Sciatic nerve (tissue), 2 donors: ENCODE data around the gene NMUR1. TPM values are rescaled to one million over a fixed set of nuclear protein-coding genes. Genes with fewer than 3 reads are reported as not detected.
A peak's percentile ranks its signal among the peaks of the same experiment; 100 is the strongest.
"Not testable (repeated sequence)": the region's sequence is repeated elsewhere in the genome, so short reads cannot be mapped to it uniquely, and the experiment has no call there.

ENCODE experiments used
- ATAC-seq: fragments of 200-7000 bp; cut with Tn5 transposase; one replicate; pipeline ENCODE4 v1.9.1; 2020; ENCODE audit warnings: mild to moderate bottlenecking, moderate library complexity
- DNase-seq: peaks from one replicate; pipeline ENCODE4 v3.0.0-alpha.2; 2020; ENCODE audit warnings: low spot score
- intact Hi-C: fragments of 100-400 bp; cut with DNase I; formaldehyde crosslinking; loops from one replicate; pipeline ENCODE4 v1.14.2; 2022
- total RNA-seq: library from RNA; stranded (reverse); fragmentation: NEBNext Ultra II Directional; extraction: Animal tissue kit (Norgen Biotek cat#: 25700); gene quantifications from one replicate; pipeline ENCODE4 v1.2.1, GENCODE V29; 2021
- donor health status: DM: no; HTN: no; CAD: no.
- donor health status: DM: no; HTN: no; CAD: no.

Gene NMUR1
- total RNA-seq, 1 donor from 2014 or later: 1.4 TPM

GRCh38 chr2:231556496-231556895 is 26.3 kb upstream of the NMUR1 start:
- intact Hi-C loops, ATAC-seq: not testable (repeated sequence)

GRCh38 chr2:231554748-231555545 is 24.7 kb upstream of the NMUR1 start:
- intact Hi-C loops: no loop called here
- peak; percentile 84 for DNase-seq
- ATAC-seq: peak; percentile 90

More at GRCh38 chr2:231556496-231556895, 26.3 kb upstream of the NMUR1 start:
- DNase-seq: not testable (repeated sequence)

GRCh38 chr2:231554327-231554726 is 24.1 kb upstream of the NMUR1 start:
- intact Hi-C loops: no loop called here
- ATAC-seq: peak; percentile 23

DNA sequence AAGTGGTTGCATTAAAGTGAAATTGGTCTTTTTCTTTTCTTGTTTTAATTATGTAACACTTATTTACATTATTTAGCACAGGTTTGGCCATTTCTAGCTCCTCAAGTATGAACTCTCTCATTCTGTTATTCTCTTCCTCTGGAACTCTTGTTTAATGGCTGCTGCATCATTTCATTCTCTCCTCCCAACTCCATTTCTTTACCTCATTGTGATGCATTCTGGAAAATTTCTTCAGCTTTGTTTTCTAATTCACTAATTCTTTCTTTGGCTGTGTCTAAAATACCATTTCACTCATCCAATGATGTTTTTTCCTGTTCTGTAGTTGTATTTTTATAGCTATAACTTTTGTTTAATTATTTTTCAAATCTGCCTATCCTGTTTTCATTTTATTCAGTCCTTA is 22.5 kb upstream of the NMUR1 start:
- ATAC-seq (no peak), DNase-seq (no peak)
- intact Hi-C loops: no loop called here

More at GRCh38 chr2:231554327-231554726, 24.1 kb upstream of the NMUR1 start:
- DNase-seq: no peak

DNA sequence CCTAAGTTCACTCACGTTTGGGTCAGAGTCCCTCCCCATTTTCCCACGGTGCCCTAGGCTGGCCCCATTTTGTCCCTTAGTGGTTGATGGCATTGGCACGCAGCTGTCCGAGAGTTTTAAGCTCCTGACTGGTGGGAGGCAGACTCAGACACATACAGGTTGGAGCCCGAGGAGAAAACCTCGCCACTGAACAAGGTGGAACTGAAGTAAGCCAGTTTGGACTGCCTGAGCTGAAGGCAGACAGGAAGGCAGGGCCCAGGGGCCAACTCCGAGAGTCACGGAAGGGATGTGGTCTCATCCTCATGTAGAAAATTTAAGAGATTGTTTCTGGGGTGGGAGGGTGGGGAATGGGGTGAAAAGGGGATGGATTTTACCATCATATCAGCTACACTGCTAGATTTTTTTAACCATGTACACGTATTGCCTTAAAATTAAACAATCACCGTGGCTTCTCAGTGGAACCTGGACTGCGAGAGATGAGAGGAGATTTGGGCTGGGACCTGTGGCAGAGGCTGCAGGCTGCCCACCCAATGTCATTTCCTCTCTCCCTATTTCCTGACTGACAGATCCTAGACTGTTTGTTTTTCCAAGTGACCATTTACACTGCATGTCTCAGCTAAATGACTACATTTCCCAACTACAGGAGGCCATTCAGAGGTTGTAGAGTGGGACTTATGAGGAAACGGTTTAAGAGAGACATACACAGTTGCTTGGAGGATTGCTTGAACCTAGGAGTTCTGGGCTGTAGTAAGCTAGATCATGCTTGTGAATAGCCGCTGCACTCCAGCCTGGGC is 19.4 kb upstream of the NMUR1 start:
- ATAC-seq (no peak), DNase-seq (no peak)
- intact Hi-C loops: no loop called here

DNA sequence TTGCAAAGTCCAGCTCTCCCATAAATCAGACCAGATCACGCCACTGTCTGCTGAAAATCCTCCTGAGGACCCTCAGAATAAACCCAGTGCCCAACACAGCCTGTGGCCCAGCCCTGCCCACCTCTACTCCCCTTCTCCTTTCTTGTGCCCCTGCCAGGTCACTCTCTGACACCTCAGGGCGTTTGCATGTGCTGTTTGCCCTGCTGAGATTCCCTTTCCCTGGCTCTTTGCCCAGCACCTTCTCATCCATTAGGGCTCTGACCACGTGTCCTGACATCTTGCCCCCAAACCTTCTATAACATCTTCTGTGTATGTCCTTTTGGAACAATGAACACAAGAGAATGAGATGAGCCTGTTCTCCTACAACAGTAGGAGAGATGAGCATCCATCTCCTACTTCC is 18.5 kb upstream of the NMUR1 start:
- ATAC-seq: no peak
- no peak for DNase-seq
- intact Hi-C loops: no loop called here

DNA sequence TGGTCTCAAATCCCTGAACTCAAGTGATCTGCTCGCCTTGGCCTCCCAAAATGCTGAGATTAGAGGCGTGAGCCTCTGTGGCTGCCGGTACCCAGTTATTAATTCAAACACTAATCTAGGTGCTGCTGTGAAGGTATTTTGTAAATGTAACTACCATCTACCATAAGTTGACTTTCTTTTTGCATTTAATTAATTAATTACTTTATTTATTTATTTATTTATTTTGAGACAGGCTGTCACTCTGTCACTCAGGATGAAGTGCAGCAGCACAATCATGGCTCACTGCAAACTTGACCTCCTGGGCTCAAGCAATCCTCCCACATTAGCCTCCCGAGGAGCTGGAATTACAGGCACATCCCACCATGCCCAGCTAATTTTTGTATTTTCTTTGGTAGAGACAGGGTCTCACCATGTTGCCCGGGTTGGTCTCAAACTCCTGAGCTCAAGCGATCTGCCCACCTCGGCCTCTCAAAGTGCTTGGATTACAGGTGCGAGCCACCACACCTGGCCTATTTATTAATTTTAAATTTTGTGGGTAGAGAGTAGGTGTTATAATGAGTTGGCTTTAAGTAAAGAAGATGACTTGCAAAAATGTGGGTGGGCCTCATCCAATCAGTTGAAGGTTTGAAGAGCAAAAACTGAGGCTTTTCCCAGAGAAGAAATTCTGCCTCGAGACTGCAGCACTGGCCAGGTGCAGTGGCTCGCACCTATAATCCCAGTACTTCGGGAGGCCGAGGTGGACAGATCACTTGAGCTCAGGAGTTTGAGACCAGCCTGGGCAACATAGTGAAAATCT is 17.3 kb upstream of the NMUR1 start:
- intact Hi-C loops: no loop called here
- DNase-seq (no peak), ATAC-seq (no peak)

GRCh38 chr2:231546014-231546715 is 15.9 kb upstream of the NMUR1 start:
- intact Hi-C loops: no loop called here
- no peak for DNase-seq
- ATAC-seq: no peak

DNA sequence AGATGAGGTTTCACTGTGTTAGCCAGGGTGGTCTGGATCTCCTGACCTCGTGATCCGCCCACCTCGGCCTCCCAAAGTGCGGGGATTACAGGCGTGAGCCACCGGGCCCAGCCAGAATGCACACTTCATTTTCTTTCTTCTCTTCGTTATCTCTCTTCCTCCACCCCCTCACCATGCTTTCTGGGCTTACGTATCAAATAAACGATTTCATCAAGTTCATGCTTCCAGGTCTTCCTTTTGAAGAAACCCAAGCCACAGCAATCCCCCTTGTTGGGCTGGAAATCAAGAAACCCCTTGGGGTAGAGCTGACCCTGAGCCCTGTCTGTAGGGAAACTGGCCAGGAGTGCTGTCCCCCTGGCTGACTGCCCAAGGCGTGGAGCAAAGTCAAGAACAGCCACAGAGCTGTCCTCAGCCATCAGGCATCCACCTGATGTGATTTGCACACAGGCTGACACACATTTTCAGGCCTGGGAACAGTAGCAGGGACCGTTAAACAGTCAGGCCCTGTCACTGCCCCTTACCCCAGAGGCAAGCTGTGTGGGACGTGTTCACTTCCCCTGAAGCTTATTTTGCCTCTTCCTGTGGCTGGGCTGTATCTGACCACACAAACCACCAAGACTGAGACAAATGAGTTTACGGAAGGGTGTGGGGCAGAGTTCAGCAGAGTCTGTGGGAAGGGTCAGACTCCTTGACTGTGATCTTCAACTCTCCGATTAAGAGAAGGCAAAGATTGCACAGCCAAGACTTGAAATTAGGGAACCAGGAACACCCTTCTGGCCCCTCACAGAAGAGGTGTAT is 15.1 kb upstream of the NMUR1 start:
- ATAC-seq: peak; percentile 85

GRCh38 chr2:231542136-231542535 is 11.9 kb upstream of the NMUR1 start:
- intact Hi-C loops: no loop called here
- ATAC-seq (no peak), DNase-seq (no peak)

More for the DNA sequence above, 15.1 kb upstream of the NMUR1 start:
- DNase-seq: no peak
- intact Hi-C loops: no loop called here

DNA sequence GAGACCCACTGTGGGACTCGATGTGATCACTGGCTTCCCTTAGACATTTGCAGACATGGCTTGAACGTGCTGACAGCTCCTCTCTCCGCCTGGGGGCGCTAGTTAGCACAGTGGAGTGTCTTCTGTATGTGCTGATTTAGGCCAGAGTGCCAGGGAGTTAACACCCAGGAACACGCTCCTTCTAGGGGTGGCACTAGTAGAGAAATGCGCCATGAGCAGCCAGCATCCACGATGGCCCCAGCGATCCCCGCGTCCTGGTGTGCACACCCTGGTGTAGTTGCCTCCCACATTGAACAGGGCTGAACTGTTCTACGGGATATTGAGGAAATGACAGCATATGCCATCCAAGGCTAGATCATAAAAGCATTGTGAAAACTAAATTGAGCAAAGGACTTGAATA is 11.4 kb upstream of the NMUR1 start:
- ATAC-seq (no peak), DNase-seq (no peak)
- intact Hi-C loops: no loop called here

DNA sequence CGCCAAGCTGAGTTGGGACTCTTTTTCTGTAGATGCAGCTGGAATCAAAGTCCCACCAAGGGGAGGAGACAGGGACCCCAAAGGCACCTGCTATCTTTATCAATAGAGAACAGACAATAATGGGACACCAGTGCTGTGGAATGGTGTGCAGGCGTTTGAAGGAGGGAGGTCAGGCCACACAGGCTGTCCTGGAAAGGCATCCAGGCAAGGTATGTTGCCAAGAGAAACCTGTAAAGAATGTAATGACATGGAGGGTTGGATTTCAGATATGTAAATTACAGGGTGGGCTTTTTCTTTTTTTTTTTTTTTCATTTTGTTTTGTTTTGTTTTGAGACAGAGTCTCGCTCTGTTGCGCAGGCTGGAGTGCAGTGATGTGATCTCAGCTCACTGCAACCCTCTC is 9.7 kb upstream of the NMUR1 start:
- intact Hi-C loops: no loop called here
- DNase-seq (no peak), ATAC-seq (no peak)

- intact Hi-C loops: no loop called here
- ATAC-seq (no peak), DNase-seq (no peak)
Measured at GRCh38 chr2:231535961-231536360, 5.7 kb upstream of the NMUR1 start.

GRCh38 chr2:231533777-231534125 is 3.5 kb upstream of the NMUR1 start:
- DNase-seq (no peak), ATAC-seq (no peak)
- intact Hi-C loops: no loop called here

- no peak for ATAC-seq
- DNase-seq: no peak
- intact Hi-C loops: no loop called here
Measured at GRCh38 chr2:231533086-231533776, 3.0 kb upstream of the NMUR1 start.

- intact Hi-C loops: no loop called here
- ATAC-seq (no peak), DNase-seq (no peak)
Measured at GRCh38 chr2:231532756-231533035, 2.5 kb upstream of the NMUR1 start.

DNA sequence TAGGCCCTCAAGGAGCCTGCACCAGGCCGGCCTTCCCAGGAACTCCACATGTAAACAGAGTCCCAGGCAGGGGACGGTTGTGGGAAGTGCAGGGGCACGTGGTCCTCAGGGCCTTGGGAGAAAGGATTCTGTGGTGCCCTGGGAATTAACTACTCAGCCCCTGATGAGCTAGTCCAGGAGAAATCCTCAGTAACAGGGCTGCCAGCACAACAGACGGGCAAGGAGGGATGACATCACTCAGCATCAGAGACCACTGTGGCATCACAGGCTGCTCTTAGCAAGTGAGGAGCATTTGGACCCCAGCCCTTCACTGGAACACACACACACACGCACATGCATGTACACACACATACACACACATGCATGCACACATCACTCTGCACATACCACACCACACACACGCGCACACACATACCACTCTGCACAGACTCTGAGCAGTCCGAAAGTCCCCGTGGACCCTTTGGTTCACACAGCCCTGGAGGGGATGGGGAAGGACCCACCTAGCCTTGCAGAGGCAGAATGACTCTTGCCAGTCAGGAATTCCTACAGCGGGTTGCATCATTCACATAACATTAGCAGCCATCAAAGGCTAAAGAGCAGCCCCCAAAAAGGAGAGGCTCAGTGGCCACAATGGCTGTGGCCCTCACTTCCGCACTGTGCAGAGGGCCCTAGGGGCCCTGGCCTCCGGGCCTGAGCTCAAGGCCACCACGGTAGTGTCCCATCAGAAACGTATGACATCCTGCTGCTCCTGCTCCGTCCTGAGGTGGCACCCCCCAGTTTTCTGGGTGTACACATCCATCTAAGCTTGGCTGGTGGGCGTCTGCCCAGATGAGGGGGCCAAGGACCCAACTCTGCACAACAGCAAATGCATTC is 1.9 kb upstream of the NMUR1 start:
- no peak for ATAC-seq
- intact Hi-C loops: no loop called here
- DNase-seq: no peak
